Measurements from ENCODE around the gene ACOT4. TPM values are rescaled to one million over a fixed set of nuclear protein-coding genes. Genes with fewer than 3 reads are reported as not detected.
"Not testable (repeated sequence)": the region's sequence is repeated elsewhere in the genome, so short reads cannot be mapped to it uniquely, and the experiment has no call there.

The ACOT4 gene
- total RNA-seq, 2 experiments from 2014 or later, result not detected

DNA sequence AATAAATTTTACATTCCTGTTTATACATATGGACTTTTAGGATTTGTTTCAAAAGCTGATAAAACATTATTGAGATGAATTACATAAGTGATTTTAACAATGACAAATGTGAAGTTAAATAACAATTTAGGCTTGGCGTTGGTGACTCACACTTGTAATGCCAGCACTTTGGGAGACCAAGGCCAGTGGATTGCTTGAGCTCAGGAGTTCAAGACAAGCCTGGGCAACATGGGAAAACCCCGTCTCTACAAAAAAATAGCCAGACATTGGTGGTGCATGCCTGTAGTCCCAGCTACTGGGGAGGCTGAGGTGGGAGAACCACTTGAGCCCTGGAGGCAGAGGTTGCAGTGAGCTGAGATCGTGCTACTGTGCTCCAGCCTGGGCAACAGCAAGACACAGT is 15.3 kb upstream of the ACOT4 start:
- no TSS peak for BruUV-seq (replicated peaks)

DNA sequence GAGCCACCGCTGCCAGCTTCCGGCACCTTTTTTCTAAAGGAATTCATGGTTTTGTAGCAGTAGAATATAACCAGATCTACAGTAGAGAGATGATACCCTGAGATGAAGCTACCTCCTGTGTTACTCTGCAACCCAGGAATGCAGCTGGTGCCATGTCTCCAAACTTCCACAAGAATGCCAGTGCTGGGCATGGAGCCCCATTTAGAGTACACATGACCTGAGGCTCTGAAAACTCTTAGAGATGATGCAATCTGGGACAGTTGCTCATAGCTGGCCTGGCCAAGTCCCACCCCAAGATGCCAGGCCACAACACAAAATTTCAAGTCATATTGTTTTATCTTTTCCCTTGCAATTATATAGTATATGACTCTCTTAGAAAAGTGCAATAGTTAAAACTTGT is 14.5 kb upstream of the ACOT4 start:
- H3K27ac ChIP-seq (ENCODE audit: low read depth, low read length, poor library complexity, severe bottlenecking); H3K4me3 ChIP-seq (ENCODE audit: low read depth, low read length, poor library complexity, severe bottlenecking); BruUV-seq (replicated peaks); H3K36me3 ChIP-seq (ENCODE audit: insufficient read depth, low read length); H3K4me2 ChIP-seq (ENCODE audit: low read length); CTCF ChIA-PET (ENCODE audit: unreplicated experiment); H2AFZ ChIP-seq (ENCODE audit: low read length); H3K4me1 ChIP-seq (ENCODE audit: insufficient read depth, low read length, poor library complexity, severe bottlenecking); H3K9me3 ChIP-seq (ENCODE audit: low read length); H3K9me2 ChIP-seq (ENCODE audit: insufficient read depth, low read length); DNase-seq (ENCODE audit: low spot score); intact Hi-C loops (cut with micrococcal nuclease; ENCODE audit: unreplicated experiment); H4K20me1 ChIP-seq (ENCODE audit: insufficient read depth, low read length); H3K79me2 ChIP-seq (ENCODE audit: insufficient read depth, low read depth, low read length): not testable (repeated sequence)
- POLR2A ChIA-PET, result interaction anchor here (0.6 to 0.7 kb wide), 2 partner anchors 67 to 111 kb away, joined by 3 read pairs; no protein-coding TSS in a partner anchor

More for the DNA sequence above, 15.3 kb upstream of the ACOT4 start:
- no peak for TF ChIP-seq EZH2phosphoT487 (IDR thresholded peaks at IDR 0.05; ENCODE audit: borderline replicate concordance, low read depth, low read length)
- TF ChIP-seq, protein P1, sequence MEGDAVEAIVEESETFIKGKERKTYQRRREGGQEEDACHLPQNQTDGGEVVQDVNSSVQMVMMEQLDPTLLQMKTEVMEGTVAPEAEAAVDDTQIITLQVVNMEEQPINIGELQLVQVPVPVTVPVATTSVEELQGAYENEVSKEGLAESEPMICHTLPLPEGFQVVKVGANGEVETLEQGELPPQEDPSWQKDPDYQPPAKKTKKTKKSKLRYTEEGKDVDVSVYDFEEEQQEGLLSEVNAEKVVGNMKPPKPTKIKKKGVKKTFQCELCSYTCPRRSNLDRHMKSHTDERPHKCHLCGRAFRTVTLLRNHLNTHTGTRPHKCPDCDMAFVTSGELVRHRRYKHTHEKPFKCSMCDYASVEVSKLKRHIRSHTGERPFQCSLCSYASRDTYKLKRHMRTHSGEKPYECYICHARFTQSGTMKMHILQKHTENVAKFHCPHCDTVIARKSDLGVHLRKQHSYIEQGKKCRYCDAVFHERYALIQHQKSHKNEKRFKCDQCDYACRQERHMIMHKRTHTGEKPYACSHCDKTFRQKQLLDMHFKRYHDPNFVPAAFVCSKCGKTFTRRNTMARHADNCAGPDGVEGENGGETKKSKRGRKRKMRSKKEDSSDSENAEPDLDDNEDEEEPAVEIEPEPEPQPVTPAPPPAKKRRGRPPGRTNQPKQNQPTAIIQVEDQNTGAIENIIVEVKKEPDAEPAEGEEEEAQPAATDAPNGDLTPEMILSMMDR (conservative IDR thresholded peaks at IDR 0.05; ENCODE audit: low read length), result no peak
- no peak overlapping the region for H2AFZ ChIP-seq (ENCODE audit: low read length)
- no peaks in the 10 kb centered on the region for H4K20me1 ChIP-seq (ENCODE audit: insufficient read depth, low read length)
- ChIA-PET CTCF (ENCODE audit: unreplicated experiment) (no interaction called here), POLR2A (no interaction called here)
- DNase-seq (ENCODE audit: low spot score), result no peak
- H3K36me3 ChIP-seq (ENCODE audit: insufficient read depth, low read length), result no peaks in the 10 kb centered on the region
- no peak overlapping the region for H3K27ac ChIP-seq (ENCODE audit: low read depth, low read length, poor library complexity, severe bottlenecking)
- H3K4me3 ChIP-seq (ENCODE audit: low read depth, low read length, poor library complexity, severe bottlenecking), result no peak overlapping the region
- no peaks in the 10 kb centered on the region for H3K79me2 ChIP-seq (ENCODE audit: insufficient read depth, low read depth, low read length)
- H3K9me3 ChIP-seq (ENCODE audit: low read length), result no peaks in the 10 kb centered on the region
- H3K4me1 ChIP-seq (ENCODE audit: insufficient read depth, low read length, poor library complexity, severe bottlenecking), result no peaks in the 10 kb centered on the region
- intact Hi-C loops (cut with micrococcal nuclease; ENCODE audit: unreplicated experiment), result no loop called here
- H3K4me2 ChIP-seq (ENCODE audit: low read length), result no peak overlapping the region
- H3K9me2 ChIP-seq (ENCODE audit: insufficient read depth, low read length), result no peaks in the 10 kb centered on the region

DNA sequence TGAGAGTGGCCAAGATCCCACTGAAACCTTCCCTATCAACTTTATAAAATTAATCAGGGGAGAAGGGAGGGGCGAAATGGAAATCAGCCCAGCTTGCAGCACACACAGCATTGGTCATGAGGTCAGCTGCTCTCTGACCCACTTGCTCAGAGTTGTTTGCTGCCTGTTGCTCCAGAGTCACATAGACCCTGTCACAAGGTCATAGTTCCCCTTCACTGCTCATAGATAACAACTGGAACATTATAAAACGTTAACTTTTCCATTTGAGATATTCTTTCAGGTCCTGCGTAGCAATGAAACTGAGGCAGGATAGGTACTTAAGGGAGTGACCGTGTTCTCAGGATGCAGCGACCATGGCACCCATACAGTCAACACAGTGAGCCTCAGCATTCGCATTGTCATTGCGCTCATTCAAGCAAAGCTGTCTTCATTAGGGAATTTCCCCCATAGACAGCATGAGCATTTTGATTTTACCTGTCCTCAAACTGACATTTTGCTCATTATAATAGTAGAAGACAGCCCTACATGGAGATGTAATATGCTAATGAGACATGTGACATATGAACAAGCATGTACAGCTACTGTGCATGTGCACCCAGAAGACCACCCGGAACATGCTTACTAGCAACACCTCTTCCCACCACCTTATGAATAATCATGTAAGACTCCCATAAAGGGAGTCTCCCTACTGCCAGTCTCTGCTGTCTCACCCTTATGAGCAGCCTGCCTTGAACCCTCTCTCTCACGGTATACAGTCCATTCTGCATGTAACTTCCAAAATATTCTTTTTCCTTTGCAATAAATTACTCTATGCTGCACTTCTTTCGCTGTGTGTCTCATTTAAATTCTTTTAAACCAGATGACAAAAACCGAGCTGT is 9.3 kb upstream of the ACOT4 start:
- POLR2A ChIA-PET, result not testable (repeated sequence)

More for the DNA sequence above, 9.3 kb upstream of the ACOT4 start:
- H3K4me3 ChIP-seq (ENCODE audit: low read depth, low read length, poor library complexity, severe bottlenecking); H3K4me2 ChIP-seq (ENCODE audit: low read length); H4K20me1 ChIP-seq (ENCODE audit: insufficient read depth, low read length); H3K36me3 ChIP-seq (ENCODE audit: insufficient read depth, low read length); H3K9me3 ChIP-seq (ENCODE audit: low read length); H3K27ac ChIP-seq (ENCODE audit: low read depth, low read length, poor library complexity, severe bottlenecking); intact Hi-C loops (cut with micrococcal nuclease; ENCODE audit: unreplicated experiment); H2AFZ ChIP-seq (ENCODE audit: low read length); H3K9me2 ChIP-seq (ENCODE audit: insufficient read depth, low read length); H3K4me1 ChIP-seq (ENCODE audit: insufficient read depth, low read length, poor library complexity, severe bottlenecking); BruUV-seq (replicated peaks); H3K79me2 ChIP-seq (ENCODE audit: insufficient read depth, low read depth, low read length); DNase-seq (ENCODE audit: low spot score); CTCF ChIA-PET (ENCODE audit: unreplicated experiment): not testable (repeated sequence)

Measured in OCI-LY7 (cell line).